PC-9 (cell line): ENCODE results near the gene ZNF438. TPM values are rescaled to one million over a fixed set of nuclear protein-coding genes. Genes with fewer than 3 reads are reported as not detected.

Source experiments
- BruUV-seq: library from RNA; stranded (reverse); fragments of 400-500 nt; replicated peaks from 2 replicates; lab custom pipeline; 2021; lab: Mats Ljungman, UMichigan
- CTCF ChIA-PET: fragments of 300-600 bp; sonication (Branson Sonifier 250); formaldehyde crosslinking; loops from one replicate; lab custom pipeline; 2022; ENCODE audit warnings: antibody characterized with exemption; lab: Charles Lee
- POLR2A ChIA-PET: fragments of 300-600 bp; sonication (Branson Sonifier 250); formaldehyde crosslinking; loops from one replicate; lab custom pipeline; 2022; ENCODE audit warnings: antibody characterized with exemption; ENCODE audit not compliant: unreplicated experiment; lab: Charles Lee
- DNase-seq, 2 experiments: peaks; one replicate each; pipeline versions ENCODE4 v3.0.0 to v3.0.0-alpha.2; 2015 to 2022; ENCODE audit warnings: mixed read lengths in 1 of 2
- H2AFZ ChIP-seq: fragments of 200-600 bp; sonication (generic); 2 replicates; pipeline ENCODE4 v1.8.1; 2017; ENCODE audit warnings: antibody characterized with exemption
- H3F3A ChIP-seq: fragments of 200-600 bp; sonication (generic); 2 replicates; pipeline ENCODE4 v1.8.1; 2017; ENCODE audit warnings: antibody characterized with exemption, mild to moderate bottlenecking, low read depth; ENCODE audit not compliant: insufficient read depth
- H3K27ac ChIP-seq: fragments of 200-600 bp; sonication (generic); 2 replicates; pipeline ENCODE4 v1.6.1; 2016; ENCODE audit warnings: mixed run types
- H3K27me3 ChIP-seq: fragments of 200-600 bp; sonication (generic); 2 replicates; pipeline ENCODE4 v1.6.1; 2016; ENCODE audit warnings: low read depth, mixed run types; ENCODE audit not compliant: insufficient read depth
- H3K36me3 ChIP-seq: fragments of 200-600 bp; sonication (generic); 2 replicates; pipeline ENCODE4 v1.6.1; 2016; ENCODE audit warnings: low read depth, mixed run types
- H3K4me1 ChIP-seq: fragments of 200-600 bp; sonication (generic); replicated peaks from 2 replicates; pipeline ENCODE4 v1.6.1; 2016; ENCODE audit warnings: mixed run types; ENCODE audit not compliant: insufficient read depth
- H3K4me2 ChIP-seq: fragments of 200-600 bp; sonication (generic); 2 replicates; pipeline ENCODE4 v1.6.1; 2017; ENCODE audit warnings: mixed run types
- H3K4me3 ChIP-seq: fragments of 200-600 bp; sonication (generic); 2 replicates; pipeline ENCODE4 v1.6.1; 2016; ENCODE audit warnings: mixed run types
- H3K79me2 ChIP-seq: fragments of 200-600 bp; sonication (generic); 2 replicates; pipeline ENCODE4 v1.6.1; 2017; ENCODE audit warnings: low read depth, mixed run types
- H3K9me2 ChIP-seq: fragments of 200-600 bp; sonication (generic); 2 replicates; pipeline ENCODE4 v1.8.1; 2017; ENCODE audit warnings: mild to moderate bottlenecking; ENCODE audit not compliant: insufficient read depth
- H3K9me3 ChIP-seq: fragments of 200-600 bp; sonication (generic); 2 replicates; pipeline ENCODE4 v1.8.1; 2016; ENCODE audit warnings: low read depth; ENCODE audit not compliant: insufficient read depth
- H4K20me1 ChIP-seq: fragments of 200-600 bp; sonication (generic); 2 replicates; pipeline ENCODE4 v1.8.1; 2017; ENCODE audit not compliant: insufficient read depth
- EZH2 ChIP-seq: fragments of 200-600 bp; sonication (generic); IDR thresholded peaks from 2 replicates; pipeline ENCODE4 v1.8.0; 2017; ENCODE audit warnings: antibody characterized with exemption, low read depth
- intact Hi-C: fragments of 100-400 bp; cut with micrococcal nuclease; formaldehyde crosslinking; loops from one replicate; pipeline ENCODE4 v1.10.0; 2022; ENCODE audit not compliant: unreplicated experiment
- total RNA-seq: library from RNA; stranded (reverse); gene quantifications from 2 replicates; pipeline ENCODE4 v1.2.3, GENCODE V29; 2021
- TF ChIP-seq, protein P1 (sequence below): fragments of 200-600 bp; sonication (generic); conservative IDR thresholded peaks from 2 replicates; pipeline ENCODE4 v1.6.1; 2017; ENCODE audit warnings: mixed run types, antibody characterized with exemption, mild to moderate bottlenecking, moderate library complexity

Gene ZNF438
- total RNA-seq, 1 experiment from 2014 or later = 4.7 TPM

- no TSS peak for BruUV-seq
- TF ChIP-seq, protein P1, sequence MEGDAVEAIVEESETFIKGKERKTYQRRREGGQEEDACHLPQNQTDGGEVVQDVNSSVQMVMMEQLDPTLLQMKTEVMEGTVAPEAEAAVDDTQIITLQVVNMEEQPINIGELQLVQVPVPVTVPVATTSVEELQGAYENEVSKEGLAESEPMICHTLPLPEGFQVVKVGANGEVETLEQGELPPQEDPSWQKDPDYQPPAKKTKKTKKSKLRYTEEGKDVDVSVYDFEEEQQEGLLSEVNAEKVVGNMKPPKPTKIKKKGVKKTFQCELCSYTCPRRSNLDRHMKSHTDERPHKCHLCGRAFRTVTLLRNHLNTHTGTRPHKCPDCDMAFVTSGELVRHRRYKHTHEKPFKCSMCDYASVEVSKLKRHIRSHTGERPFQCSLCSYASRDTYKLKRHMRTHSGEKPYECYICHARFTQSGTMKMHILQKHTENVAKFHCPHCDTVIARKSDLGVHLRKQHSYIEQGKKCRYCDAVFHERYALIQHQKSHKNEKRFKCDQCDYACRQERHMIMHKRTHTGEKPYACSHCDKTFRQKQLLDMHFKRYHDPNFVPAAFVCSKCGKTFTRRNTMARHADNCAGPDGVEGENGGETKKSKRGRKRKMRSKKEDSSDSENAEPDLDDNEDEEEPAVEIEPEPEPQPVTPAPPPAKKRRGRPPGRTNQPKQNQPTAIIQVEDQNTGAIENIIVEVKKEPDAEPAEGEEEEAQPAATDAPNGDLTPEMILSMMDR = no peak
- no peak for TF ChIP-seq EZH2
- POLR2A ChIA-PET = interaction anchor here (0.7 kb wide), 1 partner anchor 14 kb away, joined by 10 read pairs; no protein-coding TSS in a partner anchor
Observed at GRCh38 chr10:30830315-30831230, 201.1 kb downstream of the ZNF438 start.

GRCh38 chr10:30829901-30830300 lies 201.8 kb downstream of the ZNF438 start:
- TF ChIP-seq, protein P1 = no peak
- no peak for TF ChIP-seq EZH2
- no peaks in the 10 kb centered on the region for H3K27me3 ChIP-seq
- DNase-seq = no peak
- no peaks in the 10 kb centered on the region for H3K36me3 ChIP-seq
- no TSS peak for BruUV-seq
- ChIA-PET CTCF (interaction anchor here (0.5 kb wide), 1 partner anchor 1164 kb away, joined by 3 read pairs; no protein-coding TSS in a partner anchor), POLR2A (interaction anchor here (0.7 kb wide), 1 partner anchor 14 kb away, joined by 10 read pairs; no protein-coding TSS in a partner anchor)
- intact Hi-C loops = no loop called here
- no peaks in the 10 kb centered on the region for H3F3A ChIP-seq
- H3K4me2 ChIP-seq = no peak overlapping the region
- H3K4me3 ChIP-seq = no peak overlapping the region
- no peak overlapping the region for H3K27ac ChIP-seq
- H3K4me1 ChIP-seq = no peaks in the 10 kb centered on the region
- H3K79me2 ChIP-seq = no peaks in the 10 kb centered on the region
- H4K20me1 ChIP-seq = no peaks in the 10 kb centered on the region
- H2AFZ ChIP-seq = no peak overlapping the region
- H3K9me3 ChIP-seq = no peaks in the 10 kb centered on the region
- H3K9me2 ChIP-seq = no peaks in the 10 kb centered on the region

More at GRCh38 chr10:30830315-30831230, 201.1 kb downstream of the ZNF438 start:
- no peak overlapping the region for H3K4me2 ChIP-seq
- H3F3A ChIP-seq = no peaks in the 10 kb centered on the region
- CTCF ChIA-PET = no interaction called here
- H4K20me1 ChIP-seq = no peaks in the 10 kb centered on the region
- no peaks in the 10 kb centered on the region for H3K79me2 ChIP-seq
- H3K36me3 ChIP-seq = no peaks in the 10 kb centered on the region
- H3K9me2 ChIP-seq = no peaks in the 10 kb centered on the region
- H2AFZ ChIP-seq = no peak overlapping the region
- H3K4me1 ChIP-seq = no peaks in the 10 kb centered on the region
- H3K27ac ChIP-seq = no peak overlapping the region
- no peak for DNase-seq
- H3K27me3 ChIP-seq = no peaks in the 10 kb centered on the region
- intact Hi-C loops = no loop called here
- no peak overlapping the region for H3K4me3 ChIP-seq
- H3K9me3 ChIP-seq = no peaks in the 10 kb centered on the region

- no peaks in the 10 kb centered on the region for H3K4me1 ChIP-seq
- no peak overlapping the region for H3K4me2 ChIP-seq
- ChIA-PET POLR2A (no interaction called here), CTCF (no interaction called here)
- no peaks in the 10 kb centered on the region for H4K20me1 ChIP-seq
- no peaks in the 10 kb centered on the region for H3K27me3 ChIP-seq
- intact Hi-C loops = no loop called here
- no peak for DNase-seq
- H3K4me3 ChIP-seq = no peak overlapping the region
- no peaks in the 10 kb centered on the region for H3K79me2 ChIP-seq
- no peaks in the 10 kb centered on the region for H3K9me2 ChIP-seq
- no peaks in the 10 kb centered on the region for H3K36me3 ChIP-seq
- no peak overlapping the region for H3K27ac ChIP-seq
- TF ChIP-seq, protein P1 = no peak
- no peak for TF ChIP-seq EZH2
- no peaks in the 10 kb centered on the region for H3K9me3 ChIP-seq
- H2AFZ ChIP-seq = no peak overlapping the region
- H3F3A ChIP-seq = no peaks in the 10 kb centered on the region
- BruUV-seq = no TSS peak
Observed at GRCh38 chr10:30828680-30829079, 203.0 kb downstream of the ZNF438 start.
